B cell (primary cell): Measurements from ENCODE around the gene SEL1L2. TPM values are rescaled to one million over a fixed set of nuclear protein-coding genes. Genes with fewer than 3 reads are reported as not detected.

Experiments
- ATAC-seq: fragments of 200-7000 bp; cut with Tn5 transposase; one replicate; pipeline ENCODE4 v1.10.0; 2021; ENCODE audit warnings: low read depth, mild to moderate bottlenecking, moderate number of reproducible peaks, moderate library complexity
- CTCF ChIA-PET: fragments of 350-600 bp; sonication (Branson Sonifier 250); formaldehyde crosslinking; loops from one replicate; lab custom pipeline; 2021; ENCODE audit warnings: antibody characterized with exemption, inconsistent platforms; lab: Charles Lee
- POLR2A ChIA-PET: fragments of 350-600 bp; sonication (Branson Sonifier 250); formaldehyde crosslinking; loops from one replicate; lab custom pipeline; 2021; ENCODE audit warnings: antibody characterized with exemption; lab: Charles Lee
- DNase-seq: peaks from one replicate; pipeline ENCODE4 v3.0.0; 2013
- H2AFZ ChIP-seq: 2 replicates; pipeline ENCODE4 v1.6.1; 2012; ENCODE audit warnings: mild to moderate bottlenecking, low read depth, low read length; ENCODE audit not compliant: insufficient read depth, poor library complexity, severe bottlenecking
- H3K27ac ChIP-seq, 2 donors: 1 replicate in 1 of 2; 2 replicates in 1 of 2; pipeline ENCODE4 v1.5.1; 2012 to 2013; ENCODE audit warnings: low read length in 2 of 2, mild to moderate bottlenecking in 2 of 2, moderate library complexity in 1 of 2
- H3K27me3 ChIP-seq, 4 experiments: fragments of 200-600 bp in 1 of 4; sonication (generic) in 1 of 4; replicated peaks in 1 of 4; 1 replicate in 2 of 4; 2 replicates in 2 of 4; pipeline versions ENCODE4 v1.6.1 to v1.7.0; 2013 to 2016; ENCODE audit warnings: low read length in 3 of 4, mild to moderate bottlenecking in 2 of 4, mixed read lengths in 1 of 4, moderate library complexity in 1 of 4; ENCODE audit not compliant: insufficient read depth in 4 of 4, control insufficient read depth in 3 of 4; ENCODE audit errors: control extremely low read depth in 1 of 4
- H3K36me3 ChIP-seq, 2 experiments: replicated peaks in 1 of 2; 1 replicate in 1 of 2; 2 replicates in 1 of 2; pipeline versions ENCODE4 v1.6.1 to v1.7.1; 2013; ENCODE audit warnings: low read length in 1 of 2; ENCODE audit not compliant: insufficient read depth in 2 of 2, control insufficient read depth in 1 of 2; ENCODE audit errors: control extremely low read depth in 1 of 2, extremely low read depth in 1 of 2
- H3K4me1 ChIP-seq, 2 donors: fragments of 200-600 bp in 1 of 2; sonication (generic) in 1 of 2; 1 replicate in 1 of 2; 2 replicates in 1 of 2; pipeline versions ENCODE4 v1.5.1 to v1.6.1; 2013 to 2017; ENCODE audit warnings: low read length in 2 of 2; ENCODE audit not compliant: control insufficient read depth in 2 of 2, insufficient read depth in 2 of 2
- H3K4me2 ChIP-seq: replicated peaks from 2 replicates; pipeline ENCODE3; 2012; ENCODE audit warnings: mild to moderate bottlenecking, low read depth, low read length; ENCODE audit not compliant: poor library complexity, severe bottlenecking
- H3K4me3 ChIP-seq, 5 experiments: fragments of 200-600 bp in 1 of 5; sonication (generic) in 1 of 5; 1 replicate in 3 of 5; 2 replicates in 2 of 5; pipeline versions ENCODE4 v1.5.1 to v1.7.0; 2011 to 2016; ENCODE audit warnings: low read length in 4 of 5, mild to moderate bottlenecking in 4 of 5, low read depth in 2 of 5, control low read depth in 1 of 5, moderate library complexity in 1 of 5; ENCODE audit not compliant: insufficient read depth in 1 of 5; ENCODE audit errors: control extremely low read depth in 1 of 5, extremely low read depth in 1 of 5
- H3K79me2 ChIP-seq: fragments of 200-600 bp; sonication (generic); one replicate; pipeline ENCODE4 v1.6.0; 2016; ENCODE audit warnings: low read length; ENCODE audit not compliant: control insufficient read depth, insufficient read depth
- H3K9ac ChIP-seq: fragments of 200-600 bp; sonication (generic); 2 replicates; pipeline ENCODE4 v1.6.1; 2017; ENCODE audit warnings: mild to moderate bottlenecking, low read length, moderate library complexity
- H3K9me3 ChIP-seq, 3 donors: one replicate each; pipeline versions ENCODE4 v1.6.1 to v1.7.1; 2013; ENCODE audit warnings: low read length in 2 of 3; ENCODE audit not compliant: control insufficient read depth in 2 of 3, insufficient read depth in 1 of 3; ENCODE audit errors: control extremely low read depth in 1 of 3
- H4K20me1 ChIP-seq: 2 replicates; pipeline ENCODE4 v1.6.0; 2012; ENCODE audit warnings: mild to moderate bottlenecking, low read length; ENCODE audit not compliant: insufficient read depth, control insufficient read depth, poor library complexity, severe bottlenecking
- H3K27ac Mint-ChIP-seq: one replicate; pipeline ENCODE4 v1.8.0; 2021; ENCODE audit warnings: mixed read lengths
- H3K27me3 Mint-ChIP-seq: one replicate; pipeline ENCODE4 v1.8.0; 2021; ENCODE audit warnings: mixed read lengths
- H3K4me1 Mint-ChIP-seq: one replicate; pipeline ENCODE4 v1.8.0; 2021; ENCODE audit warnings: mixed read lengths
- H3K4me3 Mint-ChIP-seq: one replicate; pipeline ENCODE4 v1.8.0; 2021; ENCODE audit warnings: mixed read lengths
- H3K9me3 Mint-ChIP-seq: one replicate; pipeline ENCODE4 v1.8.0; 2022; ENCODE audit warnings: mixed read lengths; ENCODE audit not compliant: insufficient read depth
- EZH2 ChIP-seq: IDR thresholded peaks from 2 replicates; pipeline ENCODE4 v1.6.1; 2012; ENCODE audit warnings: borderline replicate concordance, low read depth, mild to moderate bottlenecking, moderate library complexity, low read length; ENCODE audit not compliant: insufficient read depth, poor library complexity, severe bottlenecking
- WGBS: methylation state at CpG from one replicate; pipeline ENCODE4 v1.1.5; 2013; ENCODE audit warnings: missing lambda C conversion rate; ENCODE audit not compliant: insufficient coverage; 5-methylcytosine and 5-hydroxymethylcytosine counted together
- intact Hi-C: fragments of 100-400 bp; cut with micrococcal nuclease; formaldehyde crosslinking; loops from one replicate; pipeline ENCODE4 v1.10.0; 2022
- polyA plus RNA-seq: library from polyadenylated mRNA; depleted of rRNA; stranded (reverse); fragments of >200 nt; gene quantifications from 2 replicates; pipeline ENCODE4 v1.2.3, GENCODE V29; 2012
- total RNA-seq, 2 donors: library from RNA; stranded (reverse); fragments of 120-200 nt in 1 of 2; gene quantifications; 1 replicate in 1 of 2; 2 replicates in 1 of 2; pipeline versions ENCODE4 v1.2.3 to v1.2.4, GENCODE V29; 2013 to 2022
- TF ChIP-seq, protein P1 (sequence below): fragments of 200-600 bp; IDR thresholded peaks from one replicate; pipeline ENCODE4 v1.8.0; 2022; ENCODE audit warnings: antibody characterized with exemption, mild to moderate bottlenecking

The SEL1L2 gene
- total and polyA plus RNA-seq, 2 donors (not counting 1 experiment from before 2014, with no cell fraction given), result not detected

DNA sequence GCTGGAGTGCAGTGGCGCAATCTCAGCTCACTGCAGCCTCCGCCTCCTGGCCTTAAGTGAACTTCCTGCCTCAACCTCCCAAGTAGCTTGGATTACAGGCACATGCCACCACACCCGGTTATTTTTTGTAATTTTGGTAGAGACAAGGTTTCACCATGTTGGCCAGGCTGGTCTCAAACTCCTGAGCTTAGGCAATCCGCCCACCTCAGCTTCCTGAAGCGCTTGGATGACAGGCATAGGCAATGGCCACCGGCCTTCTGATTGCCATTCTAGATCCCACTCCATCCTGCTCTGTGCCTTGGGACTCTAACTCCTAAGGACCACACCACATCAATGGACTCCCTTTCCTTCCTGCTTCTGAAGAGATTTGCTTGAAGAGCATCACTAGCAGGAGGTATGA is 60.6 kb downstream of the SEL1L2 start:
- H3K27ac ChIP-seq, result no peak overlapping the region
- no peaks in the 10 kb centered on the region for H4K20me1 ChIP-seq
- no peak overlapping the region for H2AFZ ChIP-seq
- DNase-seq (no peak), ATAC-seq (no peak)
- H3K9me3 Mint-ChIP-seq, result no peaks in the 10 kb centered on the region
- no peaks in the 10 kb centered on the region for H3K27me3 Mint-ChIP-seq
- no peak overlapping the region for H3K9ac ChIP-seq
- intact Hi-C loops, result no loop called here
- no peaks in the 10 kb centered on the region for H3K4me1 ChIP-seq
- ChIA-PET CTCF (no interaction called here), POLR2A (no interaction called here)
- no peak overlapping the region for H3K4me3 Mint-ChIP-seq
- H3K4me1 Mint-ChIP-seq, result no peaks in the 10 kb centered on the region
- H3K4me2 ChIP-seq, result no peak overlapping the region
- 93% methylated on average over 5 of the region's 6 CpGs for whole genome bisulfite sequencing
- H3K4me3 ChIP-seq, result no peak overlapping the region
- no peaks in the 10 kb centered on the region for H3K36me3 ChIP-seq
- no peak overlapping the region for H3K27ac Mint-ChIP-seq
- TF ChIP-seq, protein P1, sequence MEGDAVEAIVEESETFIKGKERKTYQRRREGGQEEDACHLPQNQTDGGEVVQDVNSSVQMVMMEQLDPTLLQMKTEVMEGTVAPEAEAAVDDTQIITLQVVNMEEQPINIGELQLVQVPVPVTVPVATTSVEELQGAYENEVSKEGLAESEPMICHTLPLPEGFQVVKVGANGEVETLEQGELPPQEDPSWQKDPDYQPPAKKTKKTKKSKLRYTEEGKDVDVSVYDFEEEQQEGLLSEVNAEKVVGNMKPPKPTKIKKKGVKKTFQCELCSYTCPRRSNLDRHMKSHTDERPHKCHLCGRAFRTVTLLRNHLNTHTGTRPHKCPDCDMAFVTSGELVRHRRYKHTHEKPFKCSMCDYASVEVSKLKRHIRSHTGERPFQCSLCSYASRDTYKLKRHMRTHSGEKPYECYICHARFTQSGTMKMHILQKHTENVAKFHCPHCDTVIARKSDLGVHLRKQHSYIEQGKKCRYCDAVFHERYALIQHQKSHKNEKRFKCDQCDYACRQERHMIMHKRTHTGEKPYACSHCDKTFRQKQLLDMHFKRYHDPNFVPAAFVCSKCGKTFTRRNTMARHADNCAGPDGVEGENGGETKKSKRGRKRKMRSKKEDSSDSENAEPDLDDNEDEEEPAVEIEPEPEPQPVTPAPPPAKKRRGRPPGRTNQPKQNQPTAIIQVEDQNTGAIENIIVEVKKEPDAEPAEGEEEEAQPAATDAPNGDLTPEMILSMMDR, result no peak
- TF ChIP-seq EZH2, result no peak
- H3K79me2 ChIP-seq, result no peaks in the 10 kb centered on the region
- no peaks in the 10 kb centered on the region for H3K9me3 ChIP-seq
- H3K27me3 ChIP-seq, result no peaks in the 10 kb centered on the region

DNA sequence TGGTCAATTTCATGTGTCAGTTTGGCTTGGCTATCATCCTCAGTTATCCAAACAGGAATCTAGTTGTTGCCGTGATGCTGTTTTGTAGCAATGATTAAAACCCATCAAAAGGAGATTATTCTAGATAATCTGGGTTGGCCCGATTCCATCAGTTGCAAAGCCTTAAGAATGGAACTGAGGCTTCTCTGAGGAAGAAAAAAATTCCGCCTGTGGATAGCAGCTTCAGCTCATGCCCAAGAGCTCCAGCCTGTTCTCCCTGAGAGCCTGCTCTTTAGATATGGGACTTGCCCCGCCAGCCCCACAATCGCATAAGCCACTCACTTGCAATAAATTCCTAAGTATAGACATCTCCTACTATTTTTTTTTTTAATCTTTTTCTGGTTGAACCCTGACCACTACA is 61.5 kb downstream of the SEL1L2 start:
- Mint-ChIP-seq H3K4me1 (no peaks in the 10 kb centered on the region), H3K27ac (no peak overlapping the region), H3K27me3 (no peaks in the 10 kb centered on the region), H3K4me3 (no peak overlapping the region), H3K9me3 (no peaks in the 10 kb centered on the region)
- Histone ChIP-seq H3K9me3 (no peaks in the 10 kb centered on the region), H3K36me3 (no peaks in the 10 kb centered on the region), H2AFZ (no peak overlapping the region), H3K9ac (no peak overlapping the region), H3K27ac (no peak overlapping the region), H3K4me1 (no peaks in the 10 kb centered on the region), H3K4me3 (no peak overlapping the region), H4K20me1 (no peaks in the 10 kb centered on the region), H3K4me2 (no peak overlapping the region), H3K79me2 (no peaks in the 10 kb centered on the region), H3K27me3 (no peaks in the 10 kb centered on the region)
- ATAC-seq (no peak), DNase-seq (no peak)
- CTCF ChIA-PET, result no interaction called here
- WGBS, result 96% methylated on average over 4 of the region's 5 CpGs
- intact Hi-C loops, result no loop called here
- POLR2A ChIA-PET, result no interaction called here
- TF ChIP-seq EZH2, result no peak
- TF ChIP-seq, protein P1, result no peak
